GM12864 (cell line): ENCODE data around the gene BCL7B.
"Not testable (repeated sequence)": the region's sequence is repeated elsewhere in the genome, so short reads cannot be mapped to it uniquely, and the experiment has no call there.

Experiments
- DNase-seq: peaks from one replicate; pipeline ENCODE4 v3.0.0-alpha.2; 2011; ENCODE audit warnings: low read depth
- H3K4me3 ChIP-seq: 2 replicates; pipeline ENCODE4 v1.5.1; 2011; ENCODE audit warnings: mild to moderate bottlenecking, low read depth, low read length, control low read depth
- CTCF ChIP-seq: IDR thresholded peaks from 2 replicates; pipeline ENCODE4 v1.5.1; 2011; ENCODE audit warnings: low read depth, mild to moderate bottlenecking, moderate library complexity, low read length, control low read depth, inconsistent platforms; ENCODE audit errors: missing control alignments

BCL7B gene

GRCh38 chr7:73507556-73507955, 49.9 kb downstream of the BCL7B start:
- no peak for TF ChIP-seq CTCF
- no peak for DNase-seq
- H3K4me3 ChIP-seq = no peak overlapping the region

GRCh38 chr7:73504920-73505319, 52.6 kb downstream of the BCL7B start:
- no peak for DNase-seq
- H3K4me3 ChIP-seq = no peak overlapping the region
- no peak for TF ChIP-seq CTCF

- no peak for TF ChIP-seq CTCF
These were observed 53.5 kb downstream of the BCL7B start for GRCh38 chr7:73504017-73504416.

GRCh38 chr7:73503229-73503628, 54.3 kb downstream of the BCL7B start:
- DNase-seq = no peak
- no peak overlapping the region for H3K4me3 ChIP-seq
- no peak for TF ChIP-seq CTCF

More at GRCh38 chr7:73504017-73504416, 53.5 kb downstream of the BCL7B start:
- no peak for DNase-seq
- H3K4me3 ChIP-seq = no peak overlapping the region

GRCh38 chr7:73496626-73497025, 60.9 kb downstream of the BCL7B start:
- no peak overlapping the region for H3K4me3 ChIP-seq
- DNase-seq = no peak
- no peak for TF ChIP-seq CTCF

- DNase-seq, H3K4me3 ChIP-seq: not testable (repeated sequence)
These were observed 62.0 kb downstream of the BCL7B start for GRCh38 chr7:73495507-73495906.

GRCh38 chr7:73489976-73490375, 67.5 kb downstream of the BCL7B start:
- H3K4me3 ChIP-seq = no peak overlapping the region
- no peak for DNase-seq
- TF ChIP-seq CTCF = no peak

GRCh38 chr7:73487486-73487885, 70.0 kb downstream of the BCL7B start:
- no peak for TF ChIP-seq CTCF
- H3K4me3 ChIP-seq = no peak overlapping the region
- no peak for DNase-seq
